Measurements from ENCODE around the gene CLNK. TPM values are rescaled to one million over a fixed set of nuclear protein-coding genes. Genes with fewer than 3 reads are reported as not detected.

Gene CLNK
- total and polyA plus RNA-seq, 2 donors (not counting 1 experiment from before 2014, with no cell fraction given), result 0.57 to 0.75 TPM

DNA sequence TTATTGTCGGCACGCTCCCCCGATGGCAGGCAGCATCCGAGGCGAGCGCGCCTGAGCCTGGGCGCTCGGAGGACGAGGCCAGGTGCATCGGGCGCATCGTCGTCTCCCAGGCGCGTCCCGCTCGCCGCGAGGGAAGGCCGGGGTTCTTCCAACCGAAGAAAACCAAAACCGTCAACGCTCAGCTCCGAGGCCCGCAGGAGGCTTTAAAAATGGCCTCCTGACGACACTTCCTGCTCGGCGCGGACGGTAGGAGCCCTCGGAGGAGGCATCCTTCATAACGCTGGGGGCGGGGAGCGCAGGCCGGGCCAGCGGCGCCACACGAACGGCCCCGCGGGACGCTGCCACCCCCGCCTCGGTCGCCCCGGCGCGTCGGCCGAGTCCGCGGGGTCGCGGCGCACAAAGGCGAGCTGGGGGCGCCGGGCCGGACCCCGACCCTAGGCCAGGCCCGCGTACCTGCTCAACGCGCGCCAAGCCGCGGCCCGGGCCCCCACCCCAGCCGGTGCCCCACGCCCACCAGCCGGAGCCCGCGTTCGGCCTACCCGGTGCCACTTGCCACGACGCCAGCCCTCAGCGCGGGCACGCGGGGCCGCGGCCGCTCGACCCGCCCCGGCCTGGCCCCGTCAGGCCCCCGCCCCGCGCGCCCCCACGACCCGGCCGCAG, 227.8 kb downstream of the CLNK start:
- H3K27ac ChIP-seq (ENCODE audit: low read length in 2 of 2), result peak overlapping the region; percentile 49 to 79
- H3K4me2 ChIP-seq (replicated peaks; ENCODE audit: low read depth, low read length, poor library complexity, severe bottlenecking), result peak overlapping the region; percentile 89
- TF ChIP-seq, protein P1, sequence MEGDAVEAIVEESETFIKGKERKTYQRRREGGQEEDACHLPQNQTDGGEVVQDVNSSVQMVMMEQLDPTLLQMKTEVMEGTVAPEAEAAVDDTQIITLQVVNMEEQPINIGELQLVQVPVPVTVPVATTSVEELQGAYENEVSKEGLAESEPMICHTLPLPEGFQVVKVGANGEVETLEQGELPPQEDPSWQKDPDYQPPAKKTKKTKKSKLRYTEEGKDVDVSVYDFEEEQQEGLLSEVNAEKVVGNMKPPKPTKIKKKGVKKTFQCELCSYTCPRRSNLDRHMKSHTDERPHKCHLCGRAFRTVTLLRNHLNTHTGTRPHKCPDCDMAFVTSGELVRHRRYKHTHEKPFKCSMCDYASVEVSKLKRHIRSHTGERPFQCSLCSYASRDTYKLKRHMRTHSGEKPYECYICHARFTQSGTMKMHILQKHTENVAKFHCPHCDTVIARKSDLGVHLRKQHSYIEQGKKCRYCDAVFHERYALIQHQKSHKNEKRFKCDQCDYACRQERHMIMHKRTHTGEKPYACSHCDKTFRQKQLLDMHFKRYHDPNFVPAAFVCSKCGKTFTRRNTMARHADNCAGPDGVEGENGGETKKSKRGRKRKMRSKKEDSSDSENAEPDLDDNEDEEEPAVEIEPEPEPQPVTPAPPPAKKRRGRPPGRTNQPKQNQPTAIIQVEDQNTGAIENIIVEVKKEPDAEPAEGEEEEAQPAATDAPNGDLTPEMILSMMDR (IDR thresholded peaks at IDR 0.05), result no peak
- no peak for TF ChIP-seq EZH2 (IDR thresholded peaks at IDR 0.05; ENCODE audit: borderline replicate concordance, insufficient read depth, low read depth, low read length, poor library complexity, severe bottlenecking)
- POLR2A ChIA-PET, result interaction anchor here (1.2 kb wide), 1 partner anchor 339 kb away, joined by 14 read pairs; the partner anchor contains the start of gene WDR1
- DNase-seq (peak; percentile 82), ATAC-seq (ENCODE audit: low read depth) (peak; percentile 52)
- peaks cover 15 to 24% of the 10 kb centered on the region in 2 donors for H3K4me1 ChIP-seq (ENCODE audit: control insufficient read depth in 2 of 2, insufficient read depth in 2 of 2, low read length in 2 of 2)
- H4K20me1 ChIP-seq (ENCODE audit: control insufficient read depth, insufficient read depth, low read length, poor library complexity, severe bottlenecking), result peaks cover 20% of the 10 kb centered on the region
- peak overlapping the region; percentile 89 for H3K4me3 Mint-ChIP-seq
- peak overlapping the region; percentile 78 for H3K9ac ChIP-seq (ENCODE audit: low read length)
- H3K4me1 Mint-ChIP-seq, result peaks cover 35% of the 10 kb centered on the region
- H3K27ac Mint-ChIP-seq, result peak overlapping the region; percentile 91
- H3K9me3 Mint-ChIP-seq (ENCODE audit: insufficient read depth), result no peaks in the 10 kb centered on the region
- peak overlapping the region; percentile 40 to 75 (median 61) for H3K4me3 ChIP-seq (ENCODE audit: control extremely low read depth in 1 of 5, extremely low read depth in 1 of 5, insufficient read depth in 1 of 5, low read depth in 2 of 5, low read length in 4 of 5)
- H3K36me3 ChIP-seq (replicated peaks in 1 of 2; ENCODE audit: control extremely low read depth in 1 of 2, control insufficient read depth in 1 of 2, extremely low read depth in 1 of 2, insufficient read depth in 2 of 2, low read length in 1 of 2), result peaks cover 1 to 13% of the 10 kb centered on the region in 2 experiments
- H3K27me3 ChIP-seq (replicated peaks in 1 of 4; ENCODE audit: control extremely low read depth in 1 of 4, control insufficient read depth in 3 of 4, insufficient read depth in 4 of 4, low read length in 3 of 4), result peaks cover 0 to 24% (median 3%) of the 10 kb centered on the region in 4 experiments
- H2AFZ ChIP-seq (ENCODE audit: insufficient read depth, low read depth, low read length, poor library complexity, severe bottlenecking), result peak overlapping the region; percentile 96
- peaks cover 0 to 23% (median 0%) of the 10 kb centered on the region in 3 donors for H3K9me3 ChIP-seq (ENCODE audit: control extremely low read depth in 1 of 3, control insufficient read depth in 2 of 3, insufficient read depth in 1 of 3, low read length in 2 of 3)
- intact Hi-C loops (cut with micrococcal nuclease), result loop anchor here (1.0 to 5.0 kb wide), 3 partner anchors 44 to 438 kb away; no protein-coding TSS in a partner anchor
- CTCF ChIA-PET, result no interaction called here
- WGBS (ENCODE audit: insufficient coverage), result 6% methylated on average over 96 of the region's 96 CpGs
- H3K79me2 ChIP-seq (ENCODE audit: control insufficient read depth, insufficient read depth, low read length), result peaks cover 24% of the 10 kb centered on the region
- peaks cover 15% of the 10 kb centered on the region for H3K27me3 Mint-ChIP-seq

DNA sequence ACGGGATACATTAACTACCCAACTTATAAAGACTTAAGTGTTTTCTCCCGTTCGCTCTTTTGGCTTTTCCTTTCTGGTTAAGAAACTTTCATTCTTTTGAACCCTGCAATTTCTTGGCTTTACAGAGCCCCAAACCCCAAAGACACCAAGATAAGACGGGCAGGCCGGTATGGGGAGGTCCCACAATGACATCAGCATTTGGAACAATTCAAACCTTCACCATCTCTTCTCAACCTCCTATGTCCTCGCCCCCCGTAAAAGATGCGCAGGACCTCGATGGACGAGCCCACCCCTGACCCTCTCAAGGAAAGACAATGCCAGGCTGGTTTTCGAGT, 228.3 kb downstream of the CLNK start:
- peaks cover 0 to 18% (median 0%) of the 10 kb centered on the region in 3 donors for H3K9me3 ChIP-seq (ENCODE audit: control extremely low read depth in 1 of 3, control insufficient read depth in 2 of 3, insufficient read depth in 1 of 3, low read length in 2 of 3)
- DNase-seq (no peak), ATAC-seq (ENCODE audit: low read depth) (no peak)
- ChIA-PET POLR2A (interaction anchor here (0.8 to 1.2 kb wide), 2 partner anchors 339 to 747 kb away, joined by 3 to 14 read pairs; partner anchors contain the start of gene WDR1), CTCF (no interaction called here)
- peaks cover 24% of the 10 kb centered on the region for H3K79me2 ChIP-seq (ENCODE audit: control insufficient read depth, insufficient read depth, low read length)
- H3K27me3 ChIP-seq (replicated peaks in 1 of 4; ENCODE audit: control extremely low read depth in 1 of 4, control insufficient read depth in 3 of 4, insufficient read depth in 4 of 4, low read length in 3 of 4), result peaks cover 0 to 20% (median 1%) of the 10 kb centered on the region in 4 experiments
- peaks cover 13 to 20% of the 10 kb centered on the region in 2 donors for H3K4me1 ChIP-seq (ENCODE audit: control insufficient read depth in 2 of 2, insufficient read depth in 2 of 2, low read length in 2 of 2)
- no peaks in the 10 kb centered on the region for H3K9me3 Mint-ChIP-seq (ENCODE audit: insufficient read depth)
- peaks cover 23% of the 10 kb centered on the region for H4K20me1 ChIP-seq (ENCODE audit: control insufficient read depth, insufficient read depth, low read length, poor library complexity, severe bottlenecking)
- WGBS (ENCODE audit: insufficient coverage), result 70% methylated on average over 10 of the region's 11 CpGs
- peaks cover 31% of the 10 kb centered on the region for H3K4me1 Mint-ChIP-seq
- peak overlapping the region; percentile 96 for H2AFZ ChIP-seq (ENCODE audit: insufficient read depth, low read depth, low read length, poor library complexity, severe bottlenecking)
- intact Hi-C loops (cut with micrococcal nuclease), result loop anchor here (1.0 to 5.0 kb wide), 3 partner anchors 44 to 437 kb away; no protein-coding TSS in a partner anchor
- H3K9ac ChIP-seq (ENCODE audit: low read length), result peak overlapping the region; percentile 78
- peak overlapping the region; percentile 49 to 79 for H3K27ac ChIP-seq (ENCODE audit: low read length in 2 of 2)
- peak overlapping the region; percentile 40 to 75 (median 61) for H3K4me3 ChIP-seq (ENCODE audit: control extremely low read depth in 1 of 5, extremely low read depth in 1 of 5, insufficient read depth in 1 of 5, low read depth in 2 of 5, low read length in 4 of 5)
- peak overlapping the region; percentile 91 for H3K27ac Mint-ChIP-seq
- H3K27me3 Mint-ChIP-seq, result peaks cover 13% of the 10 kb centered on the region
- peak overlapping the region; percentile 89 for H3K4me2 ChIP-seq (replicated peaks; ENCODE audit: low read depth, low read length, poor library complexity, severe bottlenecking)
- peaks cover 3 to 13% of the 10 kb centered on the region in 2 experiments for H3K36me3 ChIP-seq (replicated peaks in 1 of 2; ENCODE audit: control extremely low read depth in 1 of 2, control insufficient read depth in 1 of 2, extremely low read depth in 1 of 2, insufficient read depth in 2 of 2, low read length in 1 of 2)
- TF ChIP-seq, protein P1 (IDR thresholded peaks at IDR 0.05), result no peak
- no peak for TF ChIP-seq EZH2 (IDR thresholded peaks at IDR 0.05; ENCODE audit: borderline replicate concordance, insufficient read depth, low read depth, low read length, poor library complexity, severe bottlenecking)
- peak overlapping the region; percentile 89 for H3K4me3 Mint-ChIP-seq

Measured in B cell (primary cell).